HepG2 (cell line): ENCODE results near the gene DKKL1. TPM values are rescaled to one million over a fixed set of nuclear protein-coding genes. Genes with fewer than 3 reads are reported as not detected.

Source experiments
- ARHGAP35 ChIP-seq: sonication (generic); formaldehyde crosslinking; IDR thresholded peaks from 2 replicates; pipeline ENCODE4 v1.9.0; 2022; ENCODE audit warnings: mild to moderate bottlenecking, inconsistent platforms, moderate library complexity, missing genetic modification reagents, borderline replicate concordance
- ELF3 ChIP-seq: IDR thresholded peaks from 2 replicates; pipeline ENCODE4 v1.6.1; 2016; ENCODE audit warnings: missing genetic modification reagents, missing compliant biosample characterization
- ETV5 ChIP-seq: IDR thresholded peaks from 2 replicates; pipeline ENCODE4 v1.6.1; 2018; ENCODE audit warnings: missing biosample characterization, missing genetic modification reagents, inconsistent platforms, borderline replicate concordance
- FOSL2 ChIP-seq: sonication (generic); formaldehyde crosslinking; IDR thresholded peaks from 2 replicates; pipeline ENCODE4 v1.4.0; 2020; ENCODE audit warnings: missing genetic modification reagents
- HDAC1 ChIP-seq: sonication (generic); formaldehyde crosslinking; IDR thresholded peaks from 2 replicates; pipeline ENCODE4 v1.5.1; 2020; ENCODE audit warnings: mild to moderate bottlenecking, missing genetic modification reagents
- KIAA2018 ChIP-seq: sonication (generic); formaldehyde crosslinking; IDR thresholded peaks from 2 replicates; pipeline ENCODE4 v1.5.0; 2020; ENCODE audit warnings: mild to moderate bottlenecking, missing genetic modification reagents, borderline replicate concordance
- KLF11 ChIP-seq: IDR thresholded peaks from 2 replicates; pipeline ENCODE4 v1.6.1; 2016; ENCODE audit warnings: missing compliant biosample characterization
- KLF6 ChIP-seq: IDR thresholded peaks from 2 replicates; pipeline ENCODE4 v1.8.0; 2016; ENCODE audit warnings: missing biosample characterization, missing genetic modification reagents
- MIER3 ChIP-seq: IDR thresholded peaks from 2 replicates; pipeline ENCODE4 v1.6.1; 2016; ENCODE audit warnings: missing compliant biosample characterization, borderline replicate concordance
- RCOR2 ChIP-seq: IDR thresholded peaks from 2 replicates; pipeline ENCODE4 v1.6.1; 2016; ENCODE audit warnings: missing biosample characterization, missing genetic modification reagents
- SALL1 ChIP-seq: sonication (generic); formaldehyde crosslinking; IDR thresholded peaks from 2 replicates; pipeline ENCODE4 v1.8.0; 2022; ENCODE audit warnings: mild to moderate bottlenecking, missing genetic modification reagents
- SP1 ChIP-seq, 2 experiments: fragments of 450-650 bp in 1 of 2; sonication (generic) in 1 of 2; formaldehyde crosslinking in 1 of 2; IDR thresholded peaks; 2 replicates each; pipeline versions ENCODE4 v1.4.0 to v1.6.1; 2016 to 2020; ENCODE audit warnings: missing genetic modification reagents in 1 of 2
- SUZ12 ChIP-seq: fragments of 150-350 bp; IDR thresholded peaks from 2 replicates; pipeline ENCODE4 v1.6.1; 2014; ENCODE audit warnings: low read depth, low read length
- ZFP90 ChIP-seq: sonication (generic); formaldehyde crosslinking; IDR thresholded peaks from 2 replicates; pipeline ENCODE4 v1.8.0; 2022; ENCODE audit warnings: missing genetic modification reagents, mild to moderate bottlenecking, inconsistent platforms, borderline replicate concordance
- ZFY ChIP-seq: sonication (generic); formaldehyde crosslinking; IDR thresholded peaks from 2 replicates; pipeline ENCODE4 v1.4.0; 2020; ENCODE audit warnings: missing genetic modification reagents
- ZGPAT ChIP-seq: IDR thresholded peaks from 2 replicates; pipeline ENCODE4 v1.6.1; 2016; ENCODE audit warnings: mild to moderate bottlenecking
- ZNF263 ChIP-seq: sonication (generic); formaldehyde crosslinking; IDR thresholded peaks from 2 replicates; pipeline ENCODE4 v1.4.0; 2020; ENCODE audit warnings: missing genetic modification reagents
- ZNF546 ChIP-seq: sonication (generic); formaldehyde crosslinking; conservative IDR thresholded peaks from 2 replicates; pipeline ENCODE4 v1.8.1; 2023; ENCODE audit warnings: mild to moderate bottlenecking, missing genetic modification reagents
- ZNF550 ChIP-seq: sonication (generic); formaldehyde crosslinking; IDR thresholded peaks from 2 replicates; pipeline ENCODE4 v1.4.0; 2020; ENCODE audit warnings: mild to moderate bottlenecking, missing genetic modification reagents, borderline replicate concordance
- ZNF83 ChIP-seq: sonication (generic); formaldehyde crosslinking; IDR thresholded peaks from 2 replicates; pipeline ENCODE4 v1.4.0; 2020; ENCODE audit warnings: missing genetic modification reagents, mild to moderate bottlenecking, borderline replicate concordance
- ZSCAN21 ChIP-seq: sonication (generic); formaldehyde crosslinking; IDR thresholded peaks from 2 replicates; pipeline ENCODE4 v1.8.0; 2022; ENCODE audit warnings: mild to moderate bottlenecking, missing genetic modification reagents, moderate library complexity, borderline replicate concordance
- polyA plus RNA-seq, 8 experiments: library from polyadenylated mRNA; depleted of rRNA in 3 of 8; stranded (reverse) in 7 of 8; unstranded in 1 of 8; fragments of >200 nt; fragmentation: Illumina TruSeq in 4 of 8; extraction: Trizol in 4 of 8; gene quantifications; 2 replicates each; pipeline versions ENCODE4 v1.2.1 to v1.2.3, GENCODE V29; 2011 to 2016; ENCODE audit warnings: low read depth in 4 of 8, missing spikeins in 1 of 8, mixed read lengths in 1 of 8; ENCODE audit not compliant: insufficient read depth in 1 of 8
- total RNA-seq, 5 experiments: library from RNA; depleted of rRNA; stranded (reverse); fragments of >200 nt; fragmentation: Illumina TruSeq; extraction: Trizol; gene quantifications; 2 replicates each; pipeline ENCODE4 v1.2.3, GENCODE V29; 2016; ENCODE audit warnings: low read depth in 1 of 5

The DKKL1 gene
- total and polyA plus RNA-seq, 2 of the 13 experiments (the other 11 are each of a cell fraction or from before 2014, with no cell fraction given) = 0.30 to 0.31 TPM

DNA sequence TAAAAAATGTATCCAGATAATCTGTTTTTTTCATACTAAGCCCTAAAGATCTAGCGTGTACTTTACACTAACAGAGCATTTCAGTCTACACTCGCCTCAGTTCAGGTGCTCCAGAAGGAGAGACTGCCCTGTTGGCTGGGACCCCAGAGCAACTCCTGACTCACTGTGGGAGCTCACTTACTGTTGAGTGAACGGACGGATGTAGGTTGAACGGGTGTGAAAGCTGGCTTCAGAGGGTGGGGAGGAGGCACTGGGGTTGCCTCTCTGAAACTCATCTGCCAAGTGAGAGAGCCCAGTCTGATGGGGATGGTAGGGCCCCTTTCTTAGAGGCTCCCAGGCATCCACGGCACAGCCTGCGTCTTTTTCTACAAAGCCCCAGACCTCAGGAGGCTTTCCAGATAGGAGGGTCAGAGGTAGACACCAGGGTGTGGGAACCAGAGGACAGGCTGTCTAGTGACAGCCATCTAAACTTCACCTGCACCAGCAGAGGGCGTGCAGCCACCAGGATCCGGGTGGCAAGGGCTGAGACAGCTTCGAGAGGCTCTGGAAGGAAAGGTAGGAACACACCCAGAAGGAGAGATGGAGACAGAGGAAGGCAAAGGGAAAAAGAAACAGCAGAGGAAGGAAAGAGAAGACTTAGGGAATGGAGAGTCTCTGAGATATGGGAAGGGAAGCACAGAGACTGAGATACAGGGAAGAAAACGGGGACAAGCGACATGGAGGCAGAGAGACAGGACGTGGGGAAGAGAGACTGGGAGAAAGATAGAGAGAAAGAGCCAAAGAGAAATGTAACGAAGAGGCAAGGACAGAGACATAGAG, 28.1 kb downstream of the DKKL1 start (continued):
- TF ChIP-seq ZNF83 (CRISPR knock-in tag) (no peak), ZGPAT (CRISPR knock-in tag) (no peak), ZNF550 (CRISPR knock-in tag) (no peak), ZNF263 (CRISPR knock-in tag) (0 out of 2 replicates have a peak, but pooled peaks have one; percentile 21), FOSL2 (0 out of 2 replicates have a peak, but pooled peaks have one; percentile 13), SALL1 (peak; percentile 49; the same call in 1 of the 2 replicates), ELF3 (CRISPR knock-in tag) (peak; percentile 28; the same call in 1 of the 2 replicates), ARHGAP35 (CRISPR knock-in tag) (no peak), ZNF546 (CRISPR knock-in tag) (no peak), SP1 (IDR thresholded peaks at IDR 0.05) (no peak), SP1 (CRISPR knock-in tag; IDR thresholded peaks at IDR 0.05) (0 out of 2 replicates have a peak, but pooled peaks have one; percentile 17), ZSCAN21 (no peak), ETV5 (CRISPR knock-in tag) (no peak), HDAC1 (CRISPR knock-in tag) (no peak), RCOR2 (CRISPR knock-in tag) (no peak), SUZ12 (peak; percentile 28; the same call in 1 of the 2 replicates), MIER3 (CRISPR knock-in tag) (no peak), KIAA2018 (CRISPR knock-in tag) (no peak), KLF6 (CRISPR knock-in tag) (no peak), ZFY (0 out of 2 replicates have a peak, but pooled peaks have one; percentile 22), KLF11 (CRISPR knock-in tag) (no peak), ZFP90 (CRISPR knock-in tag) (peak; percentile 53; the same call in 1 of the 2 replicates)
